GM12865 (cell line): Measurements from ENCODE around the gene NFATC3.

Source experiments
- DNase-seq: peaks from one replicate; pipeline ENCODE4 v3.0.0; 2010; ENCODE audit warnings: low read depth
- H3K4me3 ChIP-seq: 2 replicates; pipeline ENCODE4 v1.5.1; 2011; ENCODE audit warnings: mild to moderate bottlenecking, low read depth, low read length, control low read depth
- TF ChIP-seq, protein P1 (sequence below): IDR thresholded peaks from 2 replicates; pipeline ENCODE4 v1.5.1; 2011; ENCODE audit warnings: low read length, control low read depth, low read depth, inconsistent platforms; ENCODE audit not compliant: insufficient read depth; ENCODE audit errors: missing control alignments

Gene NFATC3

DNA sequence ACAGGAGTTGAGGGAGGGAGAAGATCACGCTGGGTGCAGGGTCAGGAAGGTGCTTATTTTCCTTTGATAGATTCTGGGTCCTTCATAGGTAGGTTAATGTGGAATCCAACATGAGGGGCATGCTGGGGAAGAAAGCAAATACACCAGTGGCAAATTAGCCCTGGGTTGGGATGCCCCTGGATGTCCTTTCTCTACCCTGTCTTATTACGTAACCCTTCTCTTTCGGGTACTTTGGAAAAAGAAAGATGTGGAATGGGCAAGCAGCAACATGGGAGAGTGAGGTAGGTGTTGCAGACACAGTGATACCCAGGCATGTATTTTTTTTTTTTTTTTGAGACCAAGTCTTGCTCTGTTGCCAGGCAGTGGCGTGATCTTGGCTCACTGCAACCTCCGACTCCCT is 188.3 kb downstream of the NFATC3 start:
- TF ChIP-seq, protein P1, sequence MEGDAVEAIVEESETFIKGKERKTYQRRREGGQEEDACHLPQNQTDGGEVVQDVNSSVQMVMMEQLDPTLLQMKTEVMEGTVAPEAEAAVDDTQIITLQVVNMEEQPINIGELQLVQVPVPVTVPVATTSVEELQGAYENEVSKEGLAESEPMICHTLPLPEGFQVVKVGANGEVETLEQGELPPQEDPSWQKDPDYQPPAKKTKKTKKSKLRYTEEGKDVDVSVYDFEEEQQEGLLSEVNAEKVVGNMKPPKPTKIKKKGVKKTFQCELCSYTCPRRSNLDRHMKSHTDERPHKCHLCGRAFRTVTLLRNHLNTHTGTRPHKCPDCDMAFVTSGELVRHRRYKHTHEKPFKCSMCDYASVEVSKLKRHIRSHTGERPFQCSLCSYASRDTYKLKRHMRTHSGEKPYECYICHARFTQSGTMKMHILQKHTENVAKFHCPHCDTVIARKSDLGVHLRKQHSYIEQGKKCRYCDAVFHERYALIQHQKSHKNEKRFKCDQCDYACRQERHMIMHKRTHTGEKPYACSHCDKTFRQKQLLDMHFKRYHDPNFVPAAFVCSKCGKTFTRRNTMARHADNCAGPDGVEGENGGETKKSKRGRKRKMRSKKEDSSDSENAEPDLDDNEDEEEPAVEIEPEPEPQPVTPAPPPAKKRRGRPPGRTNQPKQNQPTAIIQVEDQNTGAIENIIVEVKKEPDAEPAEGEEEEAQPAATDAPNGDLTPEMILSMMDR: no peak
- DNase-seq: no peak
- no peak overlapping the region for H3K4me3 ChIP-seq

DNA sequence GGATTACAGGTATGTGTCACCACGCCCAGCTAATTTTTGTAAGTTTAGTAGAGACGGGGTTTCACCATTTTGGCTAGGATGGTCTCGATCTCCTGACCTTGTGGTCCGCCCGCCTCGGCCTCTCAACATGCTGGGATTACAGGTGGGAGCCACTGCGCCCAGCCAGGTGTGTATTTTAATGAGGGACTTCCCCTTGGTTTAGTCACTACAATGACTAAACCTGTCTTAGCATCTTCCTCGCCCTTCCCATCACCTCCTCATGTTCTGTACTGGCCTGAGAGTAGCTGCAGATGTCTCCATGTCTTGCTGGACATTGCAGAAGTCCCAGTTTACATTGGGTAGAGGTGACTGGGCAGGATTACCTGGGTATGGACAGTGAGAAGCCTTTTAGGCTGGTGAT is 188.7 kb downstream of the NFATC3 start:
- TF ChIP-seq, protein P1: no peak
- DNase-seq: no peak
- H3K4me3 ChIP-seq: no peak overlapping the region

DNA sequence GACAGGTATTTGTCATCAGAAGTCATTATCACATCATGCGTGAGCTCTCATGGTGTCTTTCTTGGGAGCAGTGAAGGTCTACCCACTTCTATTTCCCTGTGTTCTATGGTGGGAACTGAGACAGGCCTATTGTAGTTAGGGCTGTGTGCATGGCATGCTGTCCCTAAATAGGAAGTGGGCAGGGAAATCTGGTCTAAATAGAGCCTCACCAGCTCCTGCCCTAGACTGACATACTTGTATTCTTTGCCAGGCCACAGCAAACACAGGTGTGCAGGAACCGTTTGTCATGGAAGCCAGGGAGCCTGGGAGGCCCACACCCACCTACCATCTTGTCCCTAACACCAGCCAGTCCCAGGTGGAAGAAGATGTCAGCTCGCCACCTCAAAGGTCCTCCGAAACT is 189.3 kb downstream of the NFATC3 start:
- H3K4me3 ChIP-seq: no peak overlapping the region
- no peak for DNase-seq
- TF ChIP-seq, protein P1: no peak

DNA sequence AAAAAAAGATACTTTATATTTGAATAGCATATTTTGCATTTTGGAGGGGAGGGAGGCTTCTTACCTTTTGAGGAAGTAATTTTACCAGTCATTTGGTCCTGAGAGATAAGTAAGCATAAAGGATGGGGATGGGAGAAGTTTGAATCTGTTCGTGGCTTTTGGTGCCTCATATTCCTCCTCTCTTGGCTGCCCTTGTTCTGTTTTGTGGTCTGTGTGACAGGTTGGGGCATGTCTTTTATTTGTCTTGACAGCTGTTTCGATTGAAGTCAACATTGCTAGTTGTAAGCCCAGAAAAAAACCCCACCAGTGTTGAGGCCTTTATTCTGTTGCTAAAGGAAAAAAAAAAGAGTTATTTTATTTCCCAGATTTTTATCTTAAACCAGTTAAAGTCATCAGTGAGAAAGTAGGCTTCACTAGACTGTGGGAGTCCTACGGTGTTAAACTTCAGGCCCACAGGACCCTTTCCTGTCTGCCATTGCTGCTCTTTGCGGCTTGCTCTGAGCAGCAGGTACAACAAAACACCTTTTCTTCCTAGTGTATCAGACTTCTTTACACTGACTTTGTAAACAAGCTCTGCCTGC is 190.5 kb downstream of the NFATC3 start:
- TF ChIP-seq, protein P1: no peak
- DNase-seq: peak; percentile 85
- peak overlapping the region; percentile 31; the same call in 1 of the 2 replicates for H3K4me3 ChIP-seq

GRCh38 chr16:68276223-68276622 is 191.1 kb downstream of the NFATC3 start:
- no peak for DNase-seq
- TF ChIP-seq, protein P1: no peak
- peak overlapping the region; percentile 7; the same call in 1 of the 2 replicates for H3K4me3 ChIP-seq
